ENCODE results near the gene ZNF532.

The ZNF532 gene

DNA sequence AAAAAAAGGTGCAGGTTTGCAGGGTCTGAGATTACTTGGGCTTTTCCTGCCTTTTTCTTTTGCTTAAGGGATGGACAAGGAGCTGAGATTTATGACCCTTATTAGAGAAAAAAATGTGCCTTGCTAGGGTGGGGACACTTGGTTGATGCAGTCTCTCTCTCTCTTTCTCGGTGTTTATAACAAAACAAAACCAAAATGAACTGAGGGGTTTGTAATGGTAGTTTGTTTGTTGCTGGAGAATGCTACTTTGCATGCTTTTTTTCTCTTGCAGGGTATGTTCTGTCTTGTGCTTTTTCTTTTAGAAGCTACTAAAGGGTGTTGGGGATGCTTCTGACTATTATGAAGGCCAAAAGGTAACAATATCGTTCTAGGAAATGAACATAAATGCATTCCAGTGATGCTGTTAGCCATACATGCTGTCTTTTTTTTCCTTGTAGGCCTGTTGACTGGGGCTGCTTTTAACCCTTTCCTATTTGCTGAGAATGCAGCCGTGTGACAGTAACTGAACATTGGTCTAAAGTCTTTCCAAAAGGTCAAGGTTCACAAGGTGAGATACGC lies 435 bp downstream of the ZNF532 start:
- peak overlapping the region; percentile 33 for H3K4me3 ChIP-seq (ENCODE audit: low read length)

DNA sequence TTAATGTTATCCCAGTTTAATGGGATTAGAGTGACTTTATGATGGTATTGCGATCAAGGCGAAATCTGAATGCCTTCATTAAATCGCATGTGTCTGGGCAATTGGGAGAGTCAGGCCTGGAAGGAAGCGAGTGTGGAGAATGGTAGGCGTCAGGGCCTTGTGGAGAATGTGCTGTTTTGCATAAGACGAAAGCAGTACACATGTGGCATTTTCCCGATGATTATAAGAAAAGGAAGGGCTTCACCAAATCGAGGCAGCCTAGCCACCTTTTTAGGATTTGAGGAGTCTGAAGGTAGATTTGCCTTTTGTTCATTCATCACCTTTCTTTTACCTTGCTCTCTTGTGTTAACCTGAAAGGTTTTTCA lies 1.0 kb downstream of the ZNF532 start:
- no peak for DNase-seq (ENCODE audit: low read depth)
- H3K4me3 ChIP-seq (ENCODE audit: low read length): no peak overlapping the region
- TF ChIP-seq, protein P1, sequence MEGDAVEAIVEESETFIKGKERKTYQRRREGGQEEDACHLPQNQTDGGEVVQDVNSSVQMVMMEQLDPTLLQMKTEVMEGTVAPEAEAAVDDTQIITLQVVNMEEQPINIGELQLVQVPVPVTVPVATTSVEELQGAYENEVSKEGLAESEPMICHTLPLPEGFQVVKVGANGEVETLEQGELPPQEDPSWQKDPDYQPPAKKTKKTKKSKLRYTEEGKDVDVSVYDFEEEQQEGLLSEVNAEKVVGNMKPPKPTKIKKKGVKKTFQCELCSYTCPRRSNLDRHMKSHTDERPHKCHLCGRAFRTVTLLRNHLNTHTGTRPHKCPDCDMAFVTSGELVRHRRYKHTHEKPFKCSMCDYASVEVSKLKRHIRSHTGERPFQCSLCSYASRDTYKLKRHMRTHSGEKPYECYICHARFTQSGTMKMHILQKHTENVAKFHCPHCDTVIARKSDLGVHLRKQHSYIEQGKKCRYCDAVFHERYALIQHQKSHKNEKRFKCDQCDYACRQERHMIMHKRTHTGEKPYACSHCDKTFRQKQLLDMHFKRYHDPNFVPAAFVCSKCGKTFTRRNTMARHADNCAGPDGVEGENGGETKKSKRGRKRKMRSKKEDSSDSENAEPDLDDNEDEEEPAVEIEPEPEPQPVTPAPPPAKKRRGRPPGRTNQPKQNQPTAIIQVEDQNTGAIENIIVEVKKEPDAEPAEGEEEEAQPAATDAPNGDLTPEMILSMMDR (conservative IDR thresholded peaks at IDR 0.05; ENCODE audit: low read depth, low read length): no peak

More for the DNA sequence above, 435 bp downstream of the ZNF532 start:
- TF ChIP-seq, protein P1 (conservative IDR thresholded peaks at IDR 0.05; ENCODE audit: low read depth, low read length): no peak
- no peak for DNase-seq (ENCODE audit: low read depth)

DNA sequence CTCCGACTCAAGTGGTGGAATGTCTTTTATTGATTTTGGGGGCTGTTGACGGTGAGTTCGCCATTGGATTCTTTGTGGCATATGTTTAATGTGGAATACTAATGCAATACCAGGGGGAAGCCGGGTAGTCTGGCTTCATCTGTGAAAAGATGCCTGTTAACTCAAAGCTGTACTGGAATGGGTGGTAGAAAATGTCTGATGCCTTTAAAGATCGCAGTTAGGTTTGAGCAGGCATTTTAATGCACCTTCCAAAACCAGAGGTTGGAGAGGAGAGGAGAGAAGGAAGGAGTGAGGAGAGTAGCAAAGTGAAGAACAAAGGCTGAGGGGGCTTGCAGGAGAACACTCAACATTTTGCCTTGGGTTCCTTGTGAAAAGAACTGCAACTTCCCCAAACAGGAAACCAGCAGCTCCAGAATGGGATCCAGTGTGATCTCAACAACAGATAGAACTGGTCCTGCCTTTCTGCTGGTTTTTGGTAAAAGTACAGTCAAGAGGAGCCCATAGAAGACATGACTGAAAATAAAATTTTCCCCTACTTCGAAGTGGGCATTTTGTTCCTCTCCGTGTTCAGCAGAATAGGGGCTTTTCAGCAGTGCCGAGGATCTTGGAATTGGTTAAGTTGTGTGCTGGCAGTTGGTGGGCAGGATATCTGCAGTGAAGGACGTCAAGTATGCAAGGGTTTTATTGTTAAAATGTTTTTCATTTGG lies 1.5 kb downstream of the ZNF532 start:
- DNase-seq (ENCODE audit: low read depth): no peak
- TF ChIP-seq, protein P1 (conservative IDR thresholded peaks at IDR 0.05; ENCODE audit: low read depth, low read length): no peak
- peak overlapping the region; percentile 18 for H3K4me3 ChIP-seq (ENCODE audit: low read length)

DNA sequence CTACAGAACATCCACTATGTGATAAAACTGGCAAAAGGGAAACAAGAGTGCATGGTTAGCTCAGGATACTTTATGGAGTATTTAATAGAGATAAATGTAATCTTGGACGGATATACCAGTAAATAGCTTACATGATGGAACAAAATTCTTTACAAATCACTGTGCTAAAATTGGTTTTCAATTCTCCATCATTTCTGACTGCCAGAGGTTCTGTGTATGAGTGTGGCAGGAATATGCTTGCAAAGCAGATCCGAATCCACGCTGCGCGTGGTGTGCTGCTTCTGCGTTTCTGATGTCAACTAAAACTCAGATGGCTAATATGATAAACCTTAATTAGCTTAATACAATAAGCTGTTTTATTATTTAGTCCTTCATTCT lies 2.1 kb downstream of the ZNF532 start:
- TF ChIP-seq, protein P1 (conservative IDR thresholded peaks at IDR 0.05; ENCODE audit: low read depth, low read length): no peak
- DNase-seq (ENCODE audit: low read depth): no peak
- peak overlapping the region; percentile 18 for H3K4me3 ChIP-seq (ENCODE audit: low read length)

DNA sequence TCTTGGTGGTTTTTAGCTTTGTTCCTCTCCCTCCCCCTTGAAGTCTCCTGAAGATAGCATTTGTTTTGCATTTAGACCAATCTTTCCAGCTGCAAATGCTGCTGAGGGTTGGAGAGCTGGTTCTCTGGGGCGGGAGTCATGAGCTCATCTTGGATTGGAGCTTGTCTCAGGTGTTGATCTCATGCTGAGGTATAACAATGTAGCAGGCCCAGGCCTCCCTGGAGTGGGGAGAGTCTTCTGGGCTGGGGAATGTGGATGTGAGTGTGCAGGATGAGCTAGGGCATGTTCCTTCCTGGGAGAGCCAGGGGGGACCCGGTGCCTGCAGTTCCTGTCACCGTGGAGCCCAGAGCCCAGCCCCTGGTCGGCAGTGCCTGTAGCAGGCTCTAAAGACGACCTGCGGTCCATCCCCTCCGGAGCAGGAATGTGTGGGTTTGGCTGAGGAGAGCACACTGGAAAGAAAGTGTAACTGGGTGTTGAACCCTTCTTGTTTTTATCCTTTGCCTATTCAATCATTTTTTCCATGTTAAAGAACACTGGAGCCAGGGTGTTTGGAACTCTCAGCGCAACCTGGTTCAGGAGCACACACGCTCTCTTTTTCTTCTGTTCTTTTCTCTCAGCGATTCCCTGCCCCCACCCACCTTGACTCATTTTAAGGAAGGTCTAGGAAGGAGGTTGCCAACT lies 2.7 kb downstream of the ZNF532 start:
- no peak for DNase-seq (ENCODE audit: low read depth)
- TF ChIP-seq, protein P1 (conservative IDR thresholded peaks at IDR 0.05; ENCODE audit: low read depth, low read length): no peak
- H3K4me3 ChIP-seq (ENCODE audit: low read length): no peak overlapping the region

DNA sequence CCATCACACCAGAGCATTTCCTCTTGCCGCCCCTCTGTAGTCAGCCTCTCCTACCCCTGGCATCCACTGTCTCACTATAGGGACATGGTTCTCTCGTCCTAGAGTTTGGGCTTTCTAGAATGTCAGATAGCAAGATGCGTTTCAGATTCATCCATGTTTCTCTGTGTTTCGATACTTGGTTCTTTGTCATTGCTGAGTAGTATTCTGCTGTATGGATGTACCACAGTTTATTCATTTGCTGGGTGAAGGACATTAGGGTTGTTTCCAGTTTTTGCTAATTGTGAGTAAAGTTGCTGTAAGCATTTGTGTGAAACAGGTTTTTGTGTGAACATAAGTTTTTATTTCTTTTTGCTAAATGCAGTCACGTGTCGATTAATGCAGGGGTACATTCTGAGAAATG lies 3.8 kb downstream of the ZNF532 start:
- no peak overlapping the region for H3K4me3 ChIP-seq (ENCODE audit: low read length)
- TF ChIP-seq, protein P1 (conservative IDR thresholded peaks at IDR 0.05; ENCODE audit: low read depth, low read length): no peak
- no peak for DNase-seq (ENCODE audit: low read depth)

DNA sequence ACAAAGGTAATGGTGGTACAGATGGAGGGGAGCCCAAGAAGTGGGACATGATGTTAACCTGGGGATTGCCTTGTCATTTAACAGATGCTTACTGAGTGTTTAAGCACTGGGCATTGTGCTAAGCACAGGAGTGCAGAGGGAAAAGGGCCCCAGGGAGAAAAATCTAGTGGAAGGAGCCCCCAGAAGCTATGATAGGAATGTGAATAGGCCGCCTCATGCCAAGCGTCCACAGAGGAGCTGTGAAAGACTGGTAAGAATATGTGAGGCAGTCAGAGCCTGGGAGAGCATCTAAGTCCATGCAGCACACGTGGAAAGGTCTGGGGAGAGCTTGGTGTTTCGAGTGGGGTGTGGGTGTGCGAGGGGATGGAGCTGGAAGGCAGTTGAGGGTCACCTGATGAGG lies 5.5 kb downstream of the ZNF532 start:
- TF ChIP-seq, protein P1 (conservative IDR thresholded peaks at IDR 0.05; ENCODE audit: low read depth, low read length): no peak
- peak; percentile 60 for DNase-seq (ENCODE audit: low read depth)

More for the DNA sequence above, 5.5 kb downstream of the ZNF532 start:
- H3K4me3 ChIP-seq (ENCODE audit: low read length): no peak overlapping the region
